Type B pancreatic cell (in vitro differentiated cells): Measurements from ENCODE around the gene DCAF17. TPM values are rescaled to one million over a fixed set of nuclear protein-coding genes. Genes with fewer than 3 reads are reported as not detected.

ENCODE experiments used
- DNase-seq: peaks from one replicate; pipeline ENCODE4 v3.0.0; 2021; ENCODE audit warnings: mixed read lengths; ENCODE audit not compliant: unreplicated experiment; ENCODE audit errors: extremely low spot score
- H3K27ac Mint-ChIP-seq: 2 replicates; pipeline ENCODE4 v1.8.0; 2021; ENCODE audit warnings: mild to moderate bottlenecking, mixed read lengths
- H3K27me3 Mint-ChIP-seq: 2 replicates; pipeline ENCODE4 v1.8.0; 2021; ENCODE audit warnings: mixed read lengths
- H3K36me3 Mint-ChIP-seq: 2 replicates; pipeline ENCODE4 v1.8.0; 2021; ENCODE audit warnings: mixed read lengths
- H3K4me1 Mint-ChIP-seq: one replicate; pipeline ENCODE4 v1.8.0; 2021; ENCODE audit warnings: mixed read lengths; ENCODE audit not compliant: unreplicated experiment
- H3K4me3 Mint-ChIP-seq: 2 replicates; pipeline ENCODE4 v1.8.0; 2021; ENCODE audit warnings: mild to moderate bottlenecking, mixed read lengths
- H3K9me3 Mint-ChIP-seq: 2 replicates; pipeline ENCODE4 v1.8.0; 2021; ENCODE audit warnings: mixed read lengths
- CTCF ChIP-seq: fragments of 200-600 bp; sonication (generic); conservative IDR thresholded peaks from 2 replicates; pipeline ENCODE4 v1.5.0; 2021; ENCODE audit warnings: antibody characterized with exemption, mild to moderate bottlenecking
- total RNA-seq: library from RNA; stranded (reverse); gene quantifications from 2 replicates; pipeline ENCODE4 v1.2.1, GENCODE V29; 2021; ENCODE audit warnings: low replicate concordance

DCAF17 gene
- total RNA-seq, 1 donor from 2014 or later: 26.4 TPM

- no peaks in the 10 kb centered on the region for H3K9me3 Mint-ChIP-seq
- peaks cover 17% of the 10 kb centered on the region for H3K36me3 Mint-ChIP-seq
- no peak overlapping the region for H3K27ac Mint-ChIP-seq
- DNase-seq: no peak
- H3K27me3 Mint-ChIP-seq: no peaks in the 10 kb centered on the region
- H3K4me3 Mint-ChIP-seq: no peak overlapping the region
- no peaks in the 10 kb centered on the region for H3K4me1 Mint-ChIP-seq
- TF ChIP-seq CTCF: no peak
Observed at GRCh38 chr2:171482308-171482707, 48.3 kb downstream of the DCAF17 start.

GRCh38 chr2:171482877-171483276, 48.9 kb downstream of the DCAF17 start:
- H3K4me1 Mint-ChIP-seq: no peaks in the 10 kb centered on the region
- no peaks in the 10 kb centered on the region for H3K27me3 Mint-ChIP-seq
- no peak overlapping the region for H3K4me3 Mint-ChIP-seq
- no peak for DNase-seq
- H3K27ac Mint-ChIP-seq: no peak overlapping the region
- TF ChIP-seq CTCF: no peak
- H3K36me3 Mint-ChIP-seq: peaks cover 17% of the 10 kb centered on the region
- H3K9me3 Mint-ChIP-seq: no peaks in the 10 kb centered on the region

GRCh38 chr2:171483793-171484192, 49.8 kb downstream of the DCAF17 start:
- TF ChIP-seq CTCF: no peak
- no peak for DNase-seq
- Mint-ChIP-seq H3K4me1 (no peaks in the 10 kb centered on the region), H3K4me3 (no peak overlapping the region), H3K27me3 (no peaks in the 10 kb centered on the region), H3K36me3 (peaks cover 17% of the 10 kb centered on the region), H3K9me3 (no peaks in the 10 kb centered on the region), H3K27ac (no peak overlapping the region)

GRCh38 chr2:171485116-171485515, 51.1 kb downstream of the DCAF17 start:
- no peaks in the 10 kb centered on the region for H3K27me3 Mint-ChIP-seq
- no peak overlapping the region for H3K4me3 Mint-ChIP-seq
- no peak overlapping the region for H3K27ac Mint-ChIP-seq
- TF ChIP-seq CTCF: no peak
- DNase-seq: no peak
- H3K4me1 Mint-ChIP-seq: no peaks in the 10 kb centered on the region
- H3K36me3 Mint-ChIP-seq: peaks cover 17% of the 10 kb centered on the region
- H3K9me3 Mint-ChIP-seq: no peaks in the 10 kb centered on the region

GRCh38 chr2:171487201-171487600, 53.2 kb downstream of the DCAF17 start:
- no peak for DNase-seq
- no peak overlapping the region for H3K4me3 Mint-ChIP-seq
- peaks cover 5% of the 10 kb centered on the region for H3K36me3 Mint-ChIP-seq
- TF ChIP-seq CTCF: no peak
- no peaks in the 10 kb centered on the region for H3K4me1 Mint-ChIP-seq
- no peak overlapping the region for H3K27ac Mint-ChIP-seq
- H3K27me3 Mint-ChIP-seq: no peaks in the 10 kb centered on the region
- H3K9me3 Mint-ChIP-seq: no peaks in the 10 kb centered on the region

GRCh38 chr2:171487803-171488259, 53.8 kb downstream of the DCAF17 start:
- H3K4me1 Mint-ChIP-seq: no peaks in the 10 kb centered on the region
- H3K27me3 Mint-ChIP-seq: no peaks in the 10 kb centered on the region
- H3K27ac Mint-ChIP-seq: no peak overlapping the region
- H3K4me3 Mint-ChIP-seq: no peak overlapping the region
- no peak for TF ChIP-seq CTCF
- no peaks in the 10 kb centered on the region for H3K36me3 Mint-ChIP-seq
- no peaks in the 10 kb centered on the region for H3K9me3 Mint-ChIP-seq
- no peak for DNase-seq
